Suppressor macrophage treated with lipopolysaccharide for 1 hour (primary cell): ENCODE measurements around the gene ALG6.
"Not testable (repeated sequence)": the region's sequence is repeated elsewhere in the genome, so short reads cannot be mapped to it uniquely, and the experiment has no call there.

Source experiments
- DNase-seq, 3 donors: peaks; one replicate each; pipeline ENCODE4 v3.0.0-alpha.2; 2020 to 2022

ALG6 gene

DNA sequence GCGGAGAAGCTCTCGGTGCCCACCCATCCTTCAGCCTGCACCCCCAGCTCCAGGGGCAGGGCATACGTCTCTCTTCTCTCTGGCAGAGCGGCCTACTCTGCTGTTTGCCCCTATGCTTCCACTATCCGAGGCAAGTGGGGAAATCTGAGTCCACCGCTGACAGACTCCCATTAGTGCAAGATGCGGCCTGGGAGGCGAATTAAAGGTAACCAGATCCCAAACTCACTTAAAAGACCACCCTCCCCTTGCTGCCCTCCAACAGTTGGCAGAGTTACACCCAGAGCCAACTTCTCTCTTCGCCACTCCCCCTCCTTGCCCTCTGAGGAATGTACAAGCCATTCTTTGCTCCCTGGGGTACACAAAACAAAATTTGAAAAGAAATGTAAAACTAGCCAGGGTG, 38.6 kb upstream of the ALG6 start:
- DNase-seq, result no peak

DNA sequence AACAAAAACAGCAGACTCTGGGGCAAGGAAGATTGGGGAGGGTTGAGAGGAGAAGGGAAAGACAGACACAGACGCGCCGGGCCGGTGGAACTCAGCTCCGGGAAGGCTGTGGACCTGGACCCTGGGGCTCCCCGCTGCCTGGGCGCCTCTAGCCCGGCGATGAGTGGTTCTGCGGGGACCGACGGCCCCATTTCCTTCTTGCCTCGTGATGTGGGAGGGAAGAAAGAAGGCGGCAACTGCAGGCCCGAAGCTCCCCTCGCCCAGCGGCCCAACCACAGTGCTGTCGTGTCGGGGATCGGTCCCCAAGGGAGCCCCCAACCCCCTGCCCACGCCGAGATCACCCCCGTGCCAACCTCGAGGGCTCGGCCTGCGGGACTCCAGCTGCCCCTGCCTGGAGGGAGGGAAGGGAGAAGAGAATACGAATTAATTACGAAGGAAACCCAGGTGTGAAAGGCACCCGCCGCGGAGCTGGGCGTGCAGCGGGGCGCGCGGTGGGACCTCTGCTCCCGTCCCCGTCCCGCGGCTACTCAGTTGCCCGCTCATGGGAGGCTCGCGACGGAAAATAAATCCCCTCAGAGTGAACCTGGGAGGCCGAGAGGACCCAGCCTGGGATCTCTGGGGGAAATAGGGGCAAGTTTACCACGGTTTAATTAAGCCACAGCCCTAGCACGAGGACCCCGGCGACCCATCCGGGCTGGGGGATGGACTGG, 37.7 kb upstream of the ALG6 start:
- peak in 1 of 3 donors; percentile 17 for DNase-seq

DNA sequence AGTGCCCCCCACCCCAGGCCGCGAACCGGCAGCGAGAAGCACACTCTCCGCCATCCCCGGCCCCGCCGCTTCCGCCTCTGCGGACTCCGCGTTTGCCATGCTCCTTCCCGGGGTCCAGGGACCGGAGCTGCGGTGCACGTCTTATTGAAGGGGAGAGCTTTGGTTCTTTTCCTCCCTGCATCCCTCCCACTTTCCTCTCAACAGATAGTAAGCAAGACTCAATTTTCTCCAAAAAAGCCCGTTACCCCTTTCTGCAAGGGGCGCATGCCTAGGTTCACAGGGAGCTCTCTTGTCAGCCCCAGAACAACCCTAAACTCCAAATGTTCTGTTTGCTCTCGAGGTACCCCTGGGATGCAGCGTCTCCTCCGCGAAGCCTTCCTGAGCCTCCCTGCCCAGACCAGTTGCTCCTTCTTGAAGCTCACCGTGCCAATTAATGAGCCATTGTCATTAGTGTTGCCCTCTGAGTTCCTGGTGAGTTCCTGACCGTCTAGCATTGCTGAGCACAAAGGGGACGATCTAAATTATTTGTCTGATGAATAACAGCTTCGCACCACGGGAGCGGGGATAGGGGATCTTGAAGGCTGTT, 37.0 kb upstream of the ALG6 start:
- no peak for DNase-seq

DNA sequence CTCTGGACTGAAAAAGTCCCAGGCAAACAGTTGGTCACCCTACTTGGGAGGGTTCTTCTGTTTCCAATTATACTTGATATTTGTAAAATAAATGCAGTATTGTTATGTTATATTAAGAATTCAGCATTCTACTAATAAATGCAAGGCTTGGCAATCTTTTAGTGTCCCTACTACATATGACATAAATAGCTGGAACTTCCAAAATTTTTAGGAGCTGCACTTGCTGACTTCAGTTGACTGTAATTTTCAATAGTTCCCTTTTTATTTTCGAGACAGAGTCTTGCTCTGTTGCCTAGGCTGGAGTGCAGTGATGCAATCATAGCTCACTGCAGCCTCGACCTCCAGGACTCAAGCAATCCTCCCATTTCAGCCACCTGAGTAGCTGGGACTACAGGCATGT, 25.0 kb upstream of the ALG6 start:
- peak in 2 of 3 donors; percentile 34 to 78 for DNase-seq

DNA sequence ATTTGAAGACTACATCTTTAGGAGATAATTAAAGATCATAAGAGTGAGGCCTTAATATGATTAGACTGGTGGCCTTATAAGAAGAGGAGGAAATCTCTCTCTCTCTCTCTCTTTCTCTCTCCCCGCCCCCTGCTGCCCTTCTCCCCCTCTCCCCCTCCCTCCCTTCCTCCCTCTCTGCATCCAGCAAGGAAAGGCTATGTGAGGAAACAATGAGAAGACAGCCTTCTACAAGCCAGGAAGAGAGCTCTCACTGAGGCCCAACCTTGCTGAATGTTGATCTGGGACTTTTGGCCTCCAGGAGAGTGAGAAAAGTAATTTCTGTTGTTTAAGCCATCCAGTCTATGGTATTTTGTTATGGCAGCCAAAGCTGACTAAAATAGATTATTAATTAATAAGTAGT, 23.5 kb upstream of the ALG6 start:
- no peak for DNase-seq

DNA sequence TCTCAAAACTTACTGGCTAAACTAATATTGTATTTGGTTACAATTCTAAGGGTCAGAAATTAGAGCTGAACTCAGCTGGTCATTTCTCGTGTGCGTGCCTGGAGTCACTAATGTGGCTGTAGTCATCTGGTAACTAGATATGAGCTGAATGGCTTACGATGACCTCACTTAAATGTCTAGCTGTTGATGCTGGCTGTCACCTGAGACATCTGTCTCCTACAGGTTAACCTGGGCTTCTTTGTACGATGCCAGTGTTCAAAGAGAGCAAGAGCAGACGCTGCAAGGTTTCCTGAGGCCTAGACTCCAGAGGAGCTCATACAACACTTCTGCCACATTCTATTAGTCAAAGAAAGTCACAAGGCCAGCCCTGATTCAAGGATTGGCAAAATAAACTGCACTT, 17.1 kb upstream of the ALG6 start:
- DNase-seq, result no peak

DNA sequence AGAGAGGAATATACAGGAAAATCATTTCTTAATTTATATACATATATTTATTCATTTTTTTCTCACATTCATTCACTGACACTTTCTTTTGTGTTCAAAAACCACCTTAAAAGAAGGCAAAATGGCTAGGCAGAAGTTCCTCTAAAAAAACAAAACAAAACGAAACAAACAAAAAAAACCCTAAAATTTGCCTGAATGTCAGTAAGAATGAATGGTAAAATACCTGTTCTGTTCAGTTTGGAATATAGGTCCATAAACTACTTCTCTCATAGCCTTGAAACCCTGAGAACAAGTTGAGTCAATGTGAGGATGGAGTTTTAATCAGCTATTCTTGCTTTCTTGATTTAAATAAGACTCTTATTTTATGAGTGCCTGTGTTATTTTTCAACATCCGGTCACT, 14.7 kb upstream of the ALG6 start:
- DNase-seq, result no peak

DNA sequence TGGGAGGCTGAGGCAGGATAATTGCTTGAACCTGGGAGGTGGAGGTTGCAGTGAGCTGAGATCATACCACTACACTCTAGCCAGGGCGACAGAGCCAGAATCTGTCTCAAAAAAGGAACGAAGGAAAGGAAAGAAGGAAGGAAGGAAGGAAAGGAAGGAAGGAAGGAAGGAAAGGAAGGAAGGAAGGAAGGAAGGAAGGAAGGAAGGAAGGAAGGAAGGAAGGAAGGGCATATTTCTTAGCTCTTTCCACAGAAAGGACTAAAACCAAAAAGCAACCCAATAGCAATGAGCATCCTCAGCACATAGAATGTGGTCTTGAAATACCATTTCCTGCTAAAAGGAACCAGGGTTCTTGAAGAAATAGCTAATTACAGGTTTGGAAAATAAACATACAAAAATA, 11.2 kb upstream of the ALG6 start:
- DNase-seq, result not testable (repeated sequence)

DNA sequence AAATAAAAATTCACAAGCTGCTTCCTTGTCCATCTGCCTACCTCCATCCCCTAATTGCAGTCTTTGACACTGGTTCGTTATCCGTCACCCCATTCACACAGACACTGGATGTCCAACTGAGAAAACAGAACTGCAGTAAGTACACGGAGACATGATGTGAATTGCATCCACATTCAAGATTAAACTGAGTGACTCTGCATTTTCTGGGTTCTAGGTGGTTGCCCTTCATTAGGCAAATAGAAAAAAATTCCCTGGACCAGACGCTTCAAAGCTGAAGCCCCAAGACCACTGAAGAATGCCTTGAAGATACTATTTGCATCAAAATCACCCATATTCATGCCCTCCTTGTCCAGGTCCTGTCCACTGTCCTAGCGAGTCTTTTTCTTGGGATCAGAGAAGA, 7.9 kb upstream of the ALG6 start:
- DNase-seq, result no peak

DNA sequence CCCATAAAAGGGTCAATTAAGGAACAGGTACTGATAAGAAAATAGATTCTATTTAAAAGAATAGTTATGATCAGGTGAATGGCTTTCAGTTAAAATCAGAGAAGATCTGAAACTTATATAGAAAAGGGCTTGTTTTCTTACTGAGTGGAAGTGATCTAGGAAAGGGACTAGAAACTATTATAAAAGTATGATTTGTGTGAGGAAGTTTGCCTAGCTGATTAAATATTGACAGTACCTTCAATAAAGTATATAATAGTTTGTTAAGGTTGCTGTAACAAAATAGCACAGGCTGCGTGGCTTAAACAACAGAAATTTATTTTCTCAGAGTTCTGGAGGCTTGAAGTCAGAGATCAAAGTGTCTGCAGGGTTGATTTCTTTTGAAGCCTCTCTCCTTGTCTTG, 5.4 kb upstream of the ALG6 start:
- DNase-seq, result no peak

DNA sequence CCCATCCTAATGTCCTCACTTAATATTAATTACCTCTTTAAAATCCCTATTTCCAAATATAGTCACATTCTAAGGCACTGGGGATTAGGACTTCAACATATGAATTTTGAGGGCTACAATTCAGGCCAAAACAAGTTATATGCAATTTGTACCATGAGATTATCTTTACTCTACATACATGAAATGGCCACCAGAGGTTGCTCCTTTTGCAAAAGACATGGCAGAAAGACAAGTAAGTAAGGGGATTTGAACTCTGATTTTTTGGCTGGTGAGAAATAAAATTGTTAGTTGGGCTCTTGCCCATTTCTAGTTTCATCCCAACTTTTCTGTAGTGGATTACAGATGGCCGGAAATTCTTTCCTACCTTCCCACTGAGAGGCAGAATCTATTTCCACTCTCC, 4.8 kb upstream of the ALG6 start:
- no peak for DNase-seq

DNA sequence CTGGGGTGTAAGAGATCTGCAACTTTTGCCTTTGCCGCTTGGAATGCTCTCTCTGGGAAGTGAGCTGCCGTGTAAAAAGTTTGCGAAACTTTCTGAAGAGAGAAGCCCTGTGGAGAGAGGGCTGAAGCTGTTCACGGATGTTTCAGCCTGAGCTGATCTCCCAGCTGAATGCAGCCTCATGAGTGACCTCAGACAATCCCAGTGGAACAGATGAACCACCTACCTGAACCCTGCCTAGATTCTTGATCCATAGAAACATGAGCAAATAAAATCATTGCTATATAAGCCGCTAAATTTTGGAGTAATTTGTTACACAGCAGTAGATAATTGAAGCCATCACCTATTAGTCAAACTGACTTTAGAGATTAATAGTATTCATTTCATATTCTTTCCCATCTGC, 4.4 kb upstream of the ALG6 start:
- DNase-seq, result no peak

DNA sequence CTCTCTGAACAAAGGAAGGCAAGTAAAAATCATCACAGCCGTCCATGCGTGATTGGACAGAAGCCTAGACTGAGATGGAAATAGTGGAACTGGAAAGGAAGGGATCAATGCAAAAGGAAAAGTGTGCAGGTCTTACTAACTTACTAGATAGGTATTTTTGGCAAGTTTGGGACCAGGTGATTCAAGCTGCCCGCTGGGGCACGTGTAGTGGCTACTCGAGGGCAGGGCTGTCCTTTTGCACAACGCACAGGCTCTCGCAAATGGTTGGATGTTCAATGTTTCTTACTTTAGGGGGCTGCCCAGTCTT, 566 bp upstream of the ALG6 start:
- no peak for DNase-seq

DNA sequence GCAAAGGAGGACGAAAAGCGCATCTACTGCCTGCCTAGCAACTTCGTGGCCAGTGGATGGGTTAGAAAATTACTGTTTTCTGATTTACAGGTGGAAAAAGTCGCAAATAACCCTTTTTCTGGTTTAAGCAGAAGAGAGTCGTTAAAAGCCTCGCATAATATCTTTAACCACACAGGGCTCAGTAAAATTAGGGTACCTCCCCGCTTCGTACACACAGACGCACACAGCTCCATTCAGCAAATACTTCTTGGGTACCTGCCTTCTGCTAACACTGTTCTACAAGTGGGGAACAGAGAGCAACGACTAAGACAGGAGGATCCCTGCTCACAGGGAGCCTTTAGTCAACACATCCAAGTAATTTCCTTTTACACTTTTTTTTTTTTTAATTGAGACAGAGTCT, 704 bp downstream of the ALG6 start:
- no peak for DNase-seq

DNA sequence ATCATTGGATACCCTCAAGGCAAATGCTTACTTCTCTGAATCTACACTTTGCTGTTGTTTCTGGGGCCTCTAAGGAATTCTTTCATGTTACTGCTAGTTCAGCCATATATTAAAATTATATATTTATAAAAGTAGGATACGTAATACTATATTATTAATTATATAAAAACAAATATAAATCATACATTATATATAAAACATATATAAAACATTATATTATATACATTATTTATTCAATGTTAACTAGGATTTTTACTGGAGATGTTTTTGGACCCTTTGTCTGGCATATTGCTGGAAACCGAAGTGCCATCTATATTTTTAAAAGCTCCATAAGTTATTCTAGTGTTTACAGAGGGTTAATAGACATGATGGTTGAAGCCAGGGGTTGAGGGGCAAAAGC, 12.2 kb downstream of the ALG6 start:
- DNase-seq, result no peak

DNA sequence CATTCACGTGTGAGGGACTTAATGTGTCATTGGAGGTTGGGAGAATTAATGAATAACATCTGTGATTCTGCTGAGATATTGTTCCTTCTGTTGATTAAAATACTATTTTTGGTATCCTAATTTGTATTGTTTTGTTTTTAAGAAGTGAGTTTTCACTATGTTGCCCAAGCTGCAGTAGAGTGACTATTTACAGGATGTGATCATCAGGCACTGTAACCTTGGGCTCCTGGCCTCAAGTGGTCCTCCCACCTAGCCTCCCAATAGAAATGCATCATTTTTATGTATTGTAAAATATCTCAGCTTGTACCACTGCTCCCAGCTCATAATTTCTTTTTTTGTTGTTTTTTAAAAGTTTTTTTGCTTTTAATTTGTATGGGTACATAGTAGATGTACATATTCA, 14.3 kb downstream of the ALG6 start:
- no peak for DNase-seq

DNA sequence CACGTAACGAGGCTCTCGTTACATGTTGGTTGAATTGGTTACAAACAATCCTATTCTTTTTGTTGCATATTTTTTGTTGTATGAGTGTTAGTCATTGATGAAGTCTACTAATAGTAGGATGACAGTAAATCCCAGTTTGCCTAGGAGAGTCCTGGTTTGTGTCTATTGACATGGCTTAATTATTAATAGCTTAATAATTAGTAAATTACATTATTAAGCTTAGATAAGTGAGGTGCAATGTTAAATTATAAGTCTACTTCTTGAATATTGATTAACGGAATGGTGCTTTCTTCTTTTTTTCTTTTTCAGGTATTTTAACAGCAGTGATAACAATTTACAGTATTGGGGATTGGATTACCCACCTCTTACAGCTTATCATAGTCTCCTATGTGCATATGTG, 34.5 kb downstream of the ALG6 start:
- DNase-seq, result no peak

DNA sequence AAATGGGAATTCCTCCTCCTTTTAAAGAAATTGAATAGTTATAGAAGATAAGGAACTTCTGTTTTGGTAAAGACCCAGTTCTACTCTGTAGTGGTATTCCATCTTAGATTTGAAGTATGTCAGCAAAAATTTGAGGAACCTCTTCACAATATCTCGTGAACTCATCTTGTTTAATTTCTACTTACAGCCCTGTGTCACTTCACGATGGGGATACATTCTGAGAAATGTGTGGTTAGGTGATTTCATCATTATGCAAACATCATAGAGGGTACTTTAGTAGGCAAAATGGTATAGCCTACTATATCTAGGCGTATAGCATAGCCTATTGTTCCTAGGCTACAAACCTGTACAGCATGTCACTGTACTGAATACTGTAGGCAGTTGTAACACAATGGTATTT, 36.0 kb downstream of the ALG6 start:
- peak; percentile 15 to 61 (median 53) for DNase-seq

DNA sequence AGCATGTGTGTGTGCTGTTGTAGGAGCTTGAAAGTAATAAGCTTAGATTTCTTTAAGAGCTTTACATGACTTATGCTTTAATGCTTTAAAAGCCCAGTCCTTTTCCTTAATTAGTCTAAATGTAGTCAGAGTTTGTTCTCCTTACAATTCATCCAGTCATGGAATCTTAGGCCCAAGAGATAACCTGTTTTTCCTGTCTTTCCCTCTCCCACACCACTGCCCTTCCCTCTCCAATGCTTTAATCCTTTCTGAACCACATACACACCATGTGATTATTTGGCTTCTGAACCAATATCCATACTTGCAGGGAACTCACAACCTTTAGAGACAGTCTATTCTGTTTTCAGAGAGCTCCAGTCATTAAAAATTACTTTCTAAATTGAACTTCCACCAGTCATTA, 37.6 kb downstream of the ALG6 start:
- DNase-seq, result no peak

DNA sequence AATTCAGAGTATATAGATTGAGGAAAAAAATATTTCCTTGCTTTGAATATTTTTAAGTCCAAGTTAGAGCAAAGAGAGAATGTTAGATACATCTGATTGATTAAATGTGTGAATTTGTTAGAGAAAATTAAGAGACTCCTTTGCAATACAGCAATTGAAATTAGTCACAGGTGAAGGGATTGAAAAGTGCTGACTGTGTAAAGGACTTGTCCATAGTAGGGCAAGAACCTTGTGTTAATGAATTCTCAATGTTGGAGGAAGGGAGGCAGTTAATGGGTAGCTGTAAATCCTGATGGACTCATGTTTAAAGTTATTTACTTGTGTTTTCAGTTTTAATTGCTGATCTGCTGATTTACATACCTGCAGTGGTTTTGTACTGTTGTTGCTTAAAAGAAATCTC, 38.6 kb downstream of the ALG6 start:
- DNase-seq, result no peak

DNA sequence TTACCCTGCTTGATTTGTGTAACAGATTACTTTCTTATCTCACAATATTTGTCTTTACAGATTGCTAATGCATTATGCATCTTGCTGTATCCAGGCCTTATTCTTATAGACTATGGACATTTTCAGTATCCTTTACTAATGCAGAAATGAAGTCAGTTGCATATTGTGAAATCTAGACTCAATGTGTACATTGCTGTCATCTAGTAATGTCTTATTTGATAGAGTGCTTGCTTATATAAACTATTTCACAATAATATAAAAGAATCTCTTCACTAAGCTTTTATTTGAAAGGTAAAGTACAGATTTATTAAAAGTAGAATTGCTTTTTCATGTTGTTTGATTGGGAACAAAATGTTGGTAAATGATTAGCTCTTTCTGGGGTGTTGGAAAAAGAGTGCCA, 39.6 kb downstream of the ALG6 start:
- DNase-seq, result no peak

DNA sequence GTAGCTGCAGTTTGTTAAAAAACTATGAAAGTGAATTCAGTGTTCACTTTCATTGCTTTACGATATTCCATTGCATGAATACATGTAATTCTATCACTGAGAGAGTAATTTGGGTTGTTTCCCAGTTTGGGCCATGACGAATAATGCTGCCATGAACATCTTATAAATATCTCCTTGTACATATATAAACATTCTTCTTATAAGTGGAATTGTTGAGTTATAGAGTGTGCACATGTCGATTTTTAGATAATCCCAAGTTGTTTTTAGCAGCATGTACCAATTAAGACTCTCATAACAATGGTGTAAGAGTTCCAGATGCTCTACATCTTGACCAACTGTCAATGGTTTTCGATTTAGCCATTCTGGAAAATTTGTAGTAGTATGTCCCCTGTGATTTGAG, 40.9 kb downstream of the ALG6 start:
- no peak for DNase-seq

DNA sequence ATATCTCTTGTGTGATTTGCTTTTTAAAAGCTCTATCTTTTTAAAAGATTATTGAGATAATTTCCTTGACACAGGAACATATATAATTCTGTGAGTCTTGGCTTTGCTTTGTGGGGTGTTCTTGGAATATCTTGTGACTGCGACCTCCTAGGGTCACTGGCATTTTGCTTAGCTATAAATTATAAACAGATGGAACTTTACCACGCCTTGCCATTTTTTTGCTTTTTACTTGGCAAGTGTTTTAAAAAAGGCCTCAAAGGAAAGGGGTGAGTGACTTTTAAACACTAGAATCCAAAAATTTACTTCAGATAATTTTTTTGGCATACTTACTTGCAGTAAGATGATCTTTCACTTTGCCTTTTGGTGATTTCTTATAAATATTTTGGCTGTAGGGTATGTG, 43.6 kb downstream of the ALG6 start:
- no peak for DNase-seq

DNA sequence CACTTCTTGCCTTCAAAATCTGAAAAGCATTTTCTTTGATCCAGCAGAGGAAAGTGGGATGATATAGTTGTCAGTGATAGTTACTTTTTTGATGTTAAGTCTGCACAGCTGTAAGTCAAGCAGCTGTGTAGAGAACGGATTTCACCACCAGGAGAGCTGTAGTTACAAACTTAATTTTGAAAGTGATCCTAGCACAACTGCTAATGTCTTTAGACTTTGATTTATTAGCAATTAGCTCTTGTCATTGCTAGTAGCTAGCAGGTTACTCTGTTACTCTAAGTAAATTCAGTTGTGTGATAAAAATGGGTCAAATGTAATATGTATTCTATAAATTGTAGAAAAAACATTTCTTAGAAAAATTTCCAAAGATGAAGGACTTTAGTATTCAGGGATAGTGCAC, 46.0 kb downstream of the ALG6 start:
- no peak for DNase-seq

DNA sequence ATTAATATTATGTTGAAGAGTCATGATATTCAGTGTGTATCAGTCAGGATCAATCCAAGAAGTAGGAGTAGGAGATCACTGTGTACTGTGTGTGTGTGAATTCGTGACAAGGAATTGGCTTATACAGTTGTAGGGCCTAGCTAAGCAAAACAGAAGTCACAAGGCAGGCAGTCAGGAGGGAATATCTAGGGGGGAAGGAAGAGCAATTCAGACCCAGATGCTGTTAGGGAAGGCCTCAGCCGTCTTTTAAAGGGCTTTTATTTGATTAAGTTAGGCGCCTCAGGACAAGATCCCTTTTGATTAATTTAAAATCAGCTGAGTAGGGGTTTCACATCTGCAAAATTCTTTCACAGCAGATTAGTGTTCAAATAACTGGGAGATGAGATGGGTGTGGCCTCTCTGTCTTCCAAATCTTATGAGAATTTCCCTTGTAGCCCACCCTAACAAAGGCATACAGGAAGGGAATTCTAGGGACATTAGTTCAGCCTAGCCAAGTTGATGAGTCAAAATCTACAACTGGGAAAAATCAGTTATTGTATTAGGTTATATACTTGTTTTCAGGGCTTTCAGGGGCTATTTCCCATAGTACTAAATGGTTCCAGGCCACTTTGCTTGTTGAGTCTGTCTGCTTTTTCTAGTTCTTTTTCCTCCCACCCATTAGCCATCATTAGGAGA, 47.4 kb downstream of the ALG6 start:
- DNase-seq, result no peak
